ENCODE data around the gene APOA5. TPM values are rescaled to one million over a fixed set of nuclear protein-coding genes. Genes with fewer than 3 reads are reported as not detected.

APOA5 gene
- total RNA-seq, 1 donor from 2014 or later = not detected

- intact Hi-C loops (cut with micrococcal nuclease) = no loop called here
- Mint-ChIP-seq H3K9me3 (no peaks in the 10 kb centered on the region), H3K36me3 (ENCODE audit: low read depth) (no peaks in the 10 kb centered on the region), H3K27ac (no peak overlapping the region), H3K27me3 (ENCODE audit: insufficient read depth) (peaks cover 7% of the 10 kb centered on the region), H3K4me1 (ENCODE audit: low read depth) (peaks cover 5% of the 10 kb centered on the region), H3K4me3 (no peak overlapping the region)
- DNase-seq (ENCODE audit: low spot score) = no peak
Observed at GRCh38 chr11:116832350-116833290, 40.9 kb upstream of the APOA5 start.

GRCh38 chr11:116831790-116832349 lies 40.2 kb upstream of the APOA5 start:
- Mint-ChIP-seq H3K9me3 (no peaks in the 10 kb centered on the region), H3K4me1 (ENCODE audit: low read depth) (peaks cover 5% of the 10 kb centered on the region), H3K27me3 (ENCODE audit: insufficient read depth) (peaks cover 7% of the 10 kb centered on the region), H3K4me3 (no peak overlapping the region), H3K27ac (no peak overlapping the region), H3K36me3 (ENCODE audit: low read depth) (no peaks in the 10 kb centered on the region)
- intact Hi-C loops (cut with micrococcal nuclease) = no loop called here
- DNase-seq (ENCODE audit: low spot score) = no peak

- H3K4me3 Mint-ChIP-seq = no peak overlapping the region
- H3K27ac Mint-ChIP-seq = no peak overlapping the region
- no peaks in the 10 kb centered on the region for H3K36me3 Mint-ChIP-seq (ENCODE audit: low read depth)
- no peak for DNase-seq (ENCODE audit: low spot score)
- H3K27me3 Mint-ChIP-seq (ENCODE audit: insufficient read depth) = peaks cover 7% of the 10 kb centered on the region
- H3K9me3 Mint-ChIP-seq = no peaks in the 10 kb centered on the region
- intact Hi-C loops (cut with micrococcal nuclease) = no loop called here
- peaks cover 5% of the 10 kb centered on the region for H3K4me1 Mint-ChIP-seq (ENCODE audit: low read depth)
Observed at GRCh38 chr11:116830184-116830912, 38.7 kb upstream of the APOA5 start.

GRCh38 chr11:116829525-116830183 lies 38.0 kb upstream of the APOA5 start, which contains the start of gene APOC3:
Gene APOC3, plus strand, starts transcription at chr11:116829907. Its CDS starts 676 bp downstream, at chr11:116830583.
- no peak for DNase-seq (ENCODE audit: low spot score)
- Mint-ChIP-seq H3K27ac (no peak within 1 kb of the TSS), H3K4me3 (no peak within 1 kb of the TSS), H3K36me3 (ENCODE audit: low read depth) (no peaks in the 10 kb centered on the region), H3K4me1 (ENCODE audit: low read depth) (peaks cover under 1% of the 10 kb centered on the region), H3K9me3 (no peaks in the 10 kb centered on the region), H3K27me3 (ENCODE audit: insufficient read depth) (peaks cover 7% of the 10 kb centered on the region)
- intact Hi-C loops (cut with micrococcal nuclease) = no loop called here

GRCh38 chr11:116828632-116829524 lies 37.2 kb upstream of the APOA5 start:
- intact Hi-C loops (cut with micrococcal nuclease) = no loop called here
- H3K4me1 Mint-ChIP-seq (ENCODE audit: low read depth) = no peaks in the 10 kb centered on the region
- H3K9me3 Mint-ChIP-seq = no peaks in the 10 kb centered on the region
- no peak overlapping the region for H3K4me3 Mint-ChIP-seq
- no peak for DNase-seq (ENCODE audit: low spot score)
- no peaks in the 10 kb centered on the region for H3K36me3 Mint-ChIP-seq (ENCODE audit: low read depth)
- H3K27ac Mint-ChIP-seq = no peak overlapping the region
- peaks cover 7% of the 10 kb centered on the region for H3K27me3 Mint-ChIP-seq (ENCODE audit: insufficient read depth)

GRCh38 chr11:116827461-116827860 lies 35.8 kb upstream of the APOA5 start:
- Mint-ChIP-seq H3K9me3 (no peaks in the 10 kb centered on the region), H3K4me3 (no peak overlapping the region), H3K27ac (no peak overlapping the region), H3K36me3 (ENCODE audit: low read depth) (no peaks in the 10 kb centered on the region), H3K27me3 (ENCODE audit: insufficient read depth) (peaks cover 7% of the 10 kb centered on the region), H3K4me1 (ENCODE audit: low read depth) (no peaks in the 10 kb centered on the region)
- DNase-seq (ENCODE audit: low spot score) = no peak
- intact Hi-C loops (cut with micrococcal nuclease) = no loop called here

GRCh38 chr11:116826751-116827431 lies 35.2 kb upstream of the APOA5 start:
- Mint-ChIP-seq H3K9me3 (no peaks in the 10 kb centered on the region), H3K4me3 (no peak overlapping the region), H3K27ac (no peak overlapping the region), H3K4me1 (ENCODE audit: low read depth) (no peaks in the 10 kb centered on the region), H3K27me3 (ENCODE audit: insufficient read depth) (peaks cover 6% of the 10 kb centered on the region), H3K36me3 (ENCODE audit: low read depth) (no peaks in the 10 kb centered on the region)
- no peak for DNase-seq (ENCODE audit: low spot score)
- intact Hi-C loops (cut with micrococcal nuclease) = no loop called here

- Mint-ChIP-seq H3K4me1 (ENCODE audit: low read depth) (no peaks in the 10 kb centered on the region), H3K27me3 (ENCODE audit: insufficient read depth) (peaks cover 3% of the 10 kb centered on the region), H3K27ac (no peak overlapping the region), H3K36me3 (ENCODE audit: low read depth) (no peaks in the 10 kb centered on the region), H3K4me3 (no peak overlapping the region), H3K9me3 (no peaks in the 10 kb centered on the region)
- no peak for DNase-seq (ENCODE audit: low spot score)
- intact Hi-C loops (cut with micrococcal nuclease) = no loop called here
Observed at GRCh38 chr11:116825854-116826750, 34.4 kb upstream of the APOA5 start.

- no peaks in the 10 kb centered on the region for H3K9me3 Mint-ChIP-seq
- H3K27me3 Mint-ChIP-seq (ENCODE audit: insufficient read depth) = peaks cover 3% of the 10 kb centered on the region
- no peaks in the 10 kb centered on the region for H3K36me3 Mint-ChIP-seq (ENCODE audit: low read depth)
- H3K27ac Mint-ChIP-seq = no peak overlapping the region
- H3K4me3 Mint-ChIP-seq = no peak overlapping the region
- H3K4me1 Mint-ChIP-seq (ENCODE audit: low read depth) = no peaks in the 10 kb centered on the region
- intact Hi-C loops (cut with micrococcal nuclease) = no loop called here
- DNase-seq (ENCODE audit: low spot score) = no peak
Observed at GRCh38 chr11:116825434-116825833, 33.8 kb upstream of the APOA5 start.

- Mint-ChIP-seq H3K4me3 (no peak within 1 kb of the TSS), H3K27me3 (ENCODE audit: insufficient read depth) (no peaks in the 10 kb centered on the region), H3K36me3 (ENCODE audit: low read depth) (no peaks in the 10 kb centered on the region), H3K4me1 (ENCODE audit: low read depth) (no peaks in the 10 kb centered on the region), H3K9me3 (no peaks in the 10 kb centered on the region), H3K27ac (no peak within 1 kb of the TSS)
- intact Hi-C loops (cut with micrococcal nuclease) = no loop called here
- DNase-seq (ENCODE audit: low spot score) = no peak
Observed at GRCh38 chr11:116823031-116823843, 31.6 kb upstream of the APOA5 start, which contains the start of gene APOA4. Gene APOA4, minus strand, starts transcription at chr11:116823304. Its CDS starts 113 bp downstream, at chr11:116823191.

All from activated T-helper 1 cell treated with anti-CD3 and anti-CD28 coated beads, Interleukin-12 subunit alpha, Interleukin-12 subunit beta, Interleukin-2, Interleukin-4 antibody, amounts not matched to agents 30 ng/mL and 10 ng/mL and 1 ng/mL, durations not matched to agents 14 hours and 24 hours and 36 hours (primary cell).